ENCODE measurements around the gene LAPTM5. TPM values are rescaled to one million over a fixed set of nuclear protein-coding genes. Genes with fewer than 3 reads are reported as not detected.

Gene LAPTM5
- total and polyA plus RNA-seq, 10 of the 15 experiments (the other 5 are each of a cell fraction or from before 2014, with no cell fraction given): 24.1 to 1,034 (median 687) TPM

GRCh38 chr1:30750731-30751291, 6.8 kb downstream of the LAPTM5 start (continued):
- TF ChIP-seq BHLHE40 (IDR thresholded peaks at IDR 0.05; ENCODE audit: borderline replicate concordance in 1 of 2, low read depth in 2 of 2, low read length in 1 of 2) (peak in 1 of 2 experiments; percentile 61; a peak in 1 of 4 replicates), IKZF2 (IDR thresholded peaks at IDR 0.05) (peak; percentile 75 to 81; a peak in 3 of 4 replicates), POLR2A (IDR thresholded peaks at IDR 0.05; ENCODE audit: low read depth, low read length) (peak; percentile 65)

GRCh38 chr1:30749691-30750583, 7.6 kb downstream of the LAPTM5 start:
- peak overlapping the region; percentile 98 for H3K4me3 ChIP-seq
- SMC1A ChIA-PET (ENCODE audit: uncharacterized antibody, unreplicated experiment): interaction anchor here (15.9 to 24.8 kb wide), 3 partner anchors 9 to 31 kb away, joined by 248 to 556 read pairs (median 440); partner anchors contain the start of genes LAPTM5 and MATN1
- no peak for DNase-seq (ENCODE audit: low read depth, low spot score)
- TF ChIP-seq SMAD5 (IDR thresholded peaks at IDR 0.05; ENCODE audit: low read depth) (peak; percentile 67; the same call in 1 of the 2 replicates), HDAC2 (IDR thresholded peaks at IDR 0.05) (no peak), ZNF592 (IDR thresholded peaks at IDR 0.05) (peak; percentile 59; the same call in 1 of the 2 replicates), TCF3 (IDR thresholded peaks at IDR 0.05; ENCODE audit: borderline replicate concordance, insufficient read depth, low read depth, low read length) (peak; percentile 33; the same call in 1 of the 2 replicates), IKZF1 (conservative IDR thresholded peaks at IDR 0.05) (peak; percentile 50), ZBTB40 (IDR thresholded peaks at IDR 0.05; ENCODE audit: borderline replicate concordance) (peak; percentile 39; the same call in 1 of the 2 replicates), BHLHE40 (IDR thresholded peaks at IDR 0.05; ENCODE audit: borderline replicate concordance in 1 of 2, low read depth in 2 of 2, low read length in 1 of 2) (peak; percentile 45 to 52; a peak in 1 of 4 replicates), MAX (IDR thresholded peaks at IDR 0.05; ENCODE audit: low read depth, low read length) (peak; percentile 58), IKZF2 (IDR thresholded peaks at IDR 0.05) (peak; percentile 56 to 60)

More at GRCh38 chr1:30749691-30750583, 7.6 kb downstream of the LAPTM5 start:
- CTCF ChIA-PET: interaction anchor here (1.6 to 16.5 kb wide), 5 partner anchors 11 to 29 kb away, joined by 7 to 161 read pairs (median 29); no protein-coding TSS in a partner anchor
- H3K36me3 ChIP-seq (ENCODE audit: control insufficient read depth in 2 of 2, insufficient read depth in 2 of 2, low read length in 1 of 2): peaks cover 9 to 14% of the 10 kb centered on the region in 2 experiments
- no peaks in the 10 kb centered on the region for H4K20me1 ChIP-seq (ENCODE audit: control insufficient read depth, insufficient read depth)
- FAIRE-seq (no peak), ATAC-seq (peak; percentile 13)
- 4% methylated on average over 23 of the region's 23 CpGs for WGBS (ENCODE audit: insufficient coverage, insufficient replicate concordance, low lambda C conversion rate, missing lambda C conversion rate)
- peaks cover 100% of the 10 kb centered on the region for H3K79me2 ChIP-seq (ENCODE audit: control insufficient read depth, insufficient read depth, low read length)
- POLR2A ChIA-PET: interaction anchor here (0.6 to 22.5 kb wide), 9 partner anchors 4 to 31 kb away, joined by 3 to 741 read pairs (median 10); partner anchors contain the start of gene LAPTM5
- intact Hi-C loops (cut with micrococcal nuclease; ENCODE audit: unreplicated experiment): loop anchor here (2.0 kb wide), 1 partner anchor 15 kb away; no protein-coding TSS in a partner anchor
- H3K9me3 ChIP-seq (replicated peaks; ENCODE audit: control insufficient read depth, insufficient read depth, low read length): no peaks in the 10 kb centered on the region
- no peaks in the 10 kb centered on the region for H3K27me3 ChIP-seq (replicated peaks in 1 of 2; ENCODE audit: control insufficient read depth in 2 of 2, insufficient read depth in 2 of 2, low read length in 1 of 2)
- peak overlapping the region; percentile 93 for H3K27ac ChIP-seq (ENCODE audit: control insufficient read depth, insufficient read depth)
- no TSS peak for BruUV-seq (replicated peaks)
- H3K4me1 ChIP-seq (ENCODE audit: control insufficient read depth, insufficient read depth, low read length): peaks cover 77% of the 10 kb centered on the region
- in situ Hi-C loops (cut with MboI): loop anchor here (10.0 kb wide), 1 partner anchor 1185 kb away; the partner anchor contains the start of gene PTP4A2
- RAD21 ChIA-PET (ENCODE audit: unreplicated experiment): interaction anchor here (0.9 to 17.1 kb wide), 8 partner anchors 9 to 30 kb away, joined by 3 to 462 read pairs (median 6); partner anchors contain the start of gene LAPTM5
- H3K4me2 ChIP-seq (ENCODE audit: control insufficient read depth, insufficient read depth): peak overlapping the region; percentile 75
- peak overlapping the region; percentile 97 for H3K9ac ChIP-seq (ENCODE audit: control insufficient read depth, insufficient read depth, low read length)
- no peak overlapping the region for H2AFZ ChIP-seq (ENCODE audit: control insufficient read depth, low read depth, low read length)

Measured in GM12878 (cell line).